ENCODE results near the gene FGF7.
"Not testable (repeated sequence)": the region's sequence is repeated elsewhere in the genome, so short reads cannot be mapped to it uniquely, and the experiment has no call there.

DNA sequence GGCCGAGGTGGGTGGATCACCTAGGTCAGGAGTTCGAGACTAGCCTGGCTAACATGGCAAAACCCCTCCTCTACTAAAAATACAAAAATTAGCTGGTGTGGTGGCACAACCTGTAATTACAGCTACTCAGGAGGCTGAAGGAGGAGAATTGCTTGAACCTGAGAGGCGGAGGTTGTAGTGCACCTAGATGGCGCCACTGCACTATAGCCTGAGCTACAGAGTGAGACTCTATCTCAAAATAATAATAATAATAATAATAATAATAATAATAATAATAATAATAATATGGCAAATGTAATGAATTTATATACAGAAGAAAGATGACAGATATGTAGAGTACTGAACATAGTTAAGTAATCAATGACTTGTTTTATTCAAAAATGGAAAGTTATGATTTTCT, 48.2 kb downstream of the FGF7 start:
- TF ChIP-seq CTCF (IDR thresholded peaks at IDR 0.05): peak in 3 of 6 experiments; percentile 20 to 29 (median 28)
- TF ChIP-seq POLR2A (IDR thresholded peaks at IDR 0.05): not testable (repeated sequence)

All from Peyer's patch (tissue), 4 donors.